Measurements from ENCODE around the gene NOTCH1.

Gene NOTCH1

GRCh38 chr9:136487672-136488071, 58.2 kb downstream of the NOTCH1 start:
- in situ Hi-C loops (cut with HindIII; ENCODE audit: low sequenced_read_pairs): loop anchor here (5.0 kb wide), 2 partner anchors 70 to 155 kb away; no protein-coding TSS in a partner anchor

- in situ Hi-C loops (cut with HindIII; ENCODE audit: low sequenced_read_pairs): loop anchor here (5.0 kb wide), 2 partner anchors 70 to 155 kb away; no protein-coding TSS in a partner anchor
Observed at GRCh38 chr9:136486823-136487620, 58.8 kb downstream of the NOTCH1 start.

- in situ Hi-C loops (cut with HindIII; ENCODE audit: low sequenced_read_pairs): loop anchor here (5.0 kb wide), 2 partner anchors 71 to 156 kb away; no protein-coding TSS in a partner anchor
Observed at GRCh38 chr9:136486131-136486530, 59.7 kb downstream of the NOTCH1 start.

DNA sequence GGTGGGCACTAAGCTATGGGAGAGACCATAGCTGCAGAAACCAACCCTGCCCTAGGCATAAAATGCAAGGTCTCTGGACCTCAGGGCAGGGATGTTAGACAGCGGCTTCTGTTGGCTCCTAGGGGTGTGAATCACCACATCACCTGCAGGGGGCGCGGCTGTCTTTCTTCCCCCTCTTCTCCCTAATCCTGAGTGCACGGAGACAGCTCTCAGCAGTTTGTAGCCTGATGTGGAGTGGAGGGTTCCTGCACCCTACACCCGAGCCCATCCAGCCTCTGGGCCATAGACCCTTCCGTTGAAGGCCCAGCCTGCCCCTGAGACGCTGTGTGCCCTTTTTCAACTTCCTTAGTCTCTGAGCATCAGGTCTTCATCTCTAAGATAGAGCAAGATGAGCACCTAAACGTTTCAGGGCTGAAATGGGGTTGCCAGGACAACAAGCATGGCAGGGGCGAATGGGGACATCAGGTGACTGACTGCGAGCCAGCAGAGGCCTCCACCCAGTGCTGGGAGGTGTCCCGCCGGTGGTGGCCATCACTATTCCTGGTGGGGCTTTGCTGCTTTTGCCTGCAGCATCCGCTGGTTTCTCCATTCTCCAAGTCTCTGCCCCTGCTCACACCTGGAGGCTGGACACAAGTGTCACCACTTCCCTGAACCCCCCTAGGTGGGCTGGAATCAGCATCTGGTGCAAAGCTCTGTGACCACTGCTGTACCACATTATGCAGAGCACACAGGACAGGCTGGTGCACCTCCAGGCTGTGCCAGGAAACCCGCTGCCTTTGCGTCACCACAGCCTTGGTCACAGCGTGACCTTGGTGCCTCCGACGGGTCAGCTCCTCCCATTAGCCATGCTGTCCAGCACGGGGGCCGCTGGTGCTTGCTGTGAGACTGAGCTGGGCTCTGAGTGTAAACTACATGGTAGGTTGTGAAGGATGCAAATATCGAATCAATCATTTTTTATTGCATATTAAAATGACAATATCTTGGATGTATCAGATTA, 60.5 kb downstream of the NOTCH1 start:
- in situ Hi-C loops (cut with HindIII; ENCODE audit: low sequenced_read_pairs): loop anchor here (5.0 kb wide), 2 partner anchors 72 to 157 kb away; no protein-coding TSS in a partner anchor

DNA sequence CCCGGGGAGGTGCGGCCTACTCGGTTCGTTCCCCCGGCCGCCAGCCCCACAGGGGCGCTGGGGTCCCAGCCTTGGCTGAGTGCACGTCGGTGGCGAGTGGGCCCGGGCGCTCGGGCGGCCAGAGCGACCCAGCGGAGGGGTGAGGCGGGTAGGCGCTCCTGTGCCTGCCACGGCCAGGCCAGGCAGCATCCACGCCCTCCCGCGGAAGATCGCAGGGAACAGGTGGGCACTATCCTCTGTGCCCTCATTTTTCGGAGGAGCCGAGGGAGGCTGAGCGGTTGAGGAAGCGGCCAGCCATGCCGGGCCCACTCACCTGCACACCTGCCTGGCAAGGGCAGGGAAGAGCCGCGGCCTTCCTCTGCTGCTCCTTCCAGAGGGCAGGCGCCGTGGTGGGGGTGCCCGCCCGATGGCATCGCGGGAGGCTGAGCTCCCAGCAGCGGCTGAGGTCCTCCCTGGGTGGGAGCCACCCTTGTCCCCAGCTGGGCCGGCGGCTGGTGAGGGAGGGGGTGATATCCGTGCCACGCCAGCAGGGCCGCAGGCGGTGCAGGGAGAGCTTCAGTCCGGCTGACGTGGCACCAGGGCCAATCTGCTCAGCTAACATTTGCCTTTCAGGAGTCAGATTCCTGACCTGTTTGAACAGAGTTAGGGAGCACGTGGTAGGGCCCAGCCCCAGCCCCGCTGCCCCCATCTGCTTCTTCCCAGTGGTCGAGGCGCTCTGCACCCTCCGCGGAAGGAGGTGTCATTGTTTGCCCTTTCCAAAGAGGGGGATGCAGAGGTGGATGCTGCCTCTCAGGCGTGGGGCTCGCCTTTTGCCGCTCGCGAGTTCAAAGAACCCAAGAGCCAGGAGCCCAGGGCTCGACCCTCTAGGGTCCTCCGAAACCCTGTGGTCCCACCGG, 61.4 kb downstream of the NOTCH1 start:
- in situ Hi-C loops (cut with HindIII; ENCODE audit: low sequenced_read_pairs): loop anchor here (5.0 kb wide), 2 partner anchors 73 to 158 kb away; no protein-coding TSS in a partner anchor

- in situ Hi-C loops (cut with HindIII; ENCODE audit: low sequenced_read_pairs): no loop called here
Observed at GRCh38 chr9:136483589-136484152, 62.2 kb downstream of the NOTCH1 start.

- in situ Hi-C loops (cut with HindIII; ENCODE audit: low sequenced_read_pairs): no loop called here
Observed at GRCh38 chr9:136482793-136483588, 62.9 kb downstream of the NOTCH1 start, which contains the start of gene SEC16A. Gene SEC16A (minus strand): TSS chr9:136483040. CDS start chr9:136477615, 5,425 bp downstream.

DNA sequence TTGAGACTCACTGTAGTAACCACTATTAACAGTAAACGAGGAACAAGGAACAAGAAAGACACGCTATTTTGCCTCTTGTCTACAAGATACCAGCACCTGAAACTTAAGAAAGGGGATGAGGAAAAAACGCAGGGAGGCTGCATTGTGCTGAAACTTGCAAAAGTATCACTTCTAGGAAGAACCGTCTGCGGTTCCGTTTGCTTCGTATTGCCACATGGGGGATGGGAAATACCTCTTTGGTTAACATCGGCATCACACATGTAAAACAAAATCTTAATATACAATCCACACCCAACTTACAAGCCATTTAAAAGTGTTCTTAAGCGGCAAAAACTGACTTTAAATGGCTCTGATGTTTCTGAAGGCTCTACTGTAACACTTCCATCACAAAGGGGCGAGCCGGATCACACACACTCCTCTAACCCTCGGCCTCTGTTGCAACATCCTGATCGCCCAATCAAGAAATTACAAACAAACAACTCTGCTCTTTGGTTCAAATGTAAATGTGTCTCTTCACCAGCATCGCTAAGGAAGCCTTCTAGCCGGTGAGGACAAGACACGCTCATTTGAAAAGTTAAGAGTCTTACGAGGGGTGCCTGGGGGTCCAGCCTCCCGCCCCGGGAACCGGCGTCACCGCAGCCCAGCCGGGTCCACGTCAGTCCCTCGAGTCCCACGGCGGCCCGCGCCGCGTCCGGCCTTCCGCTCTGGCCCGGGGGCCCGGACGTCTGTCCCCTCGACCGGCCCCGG, 63.6 kb downstream of the NOTCH1 start:
- in situ Hi-C loops (cut with HindIII; ENCODE audit: low sequenced_read_pairs): no loop called here

GRCh38 chr9:136481558-136481957, 64.3 kb downstream of the NOTCH1 start:
- in situ Hi-C loops (cut with HindIII; ENCODE audit: low sequenced_read_pairs): no loop called here

GRCh38 chr9:136476369-136477150, 69.3 kb downstream of the NOTCH1 start:
- in situ Hi-C loops (cut with HindIII; ENCODE audit: low sequenced_read_pairs): no loop called here

- in situ Hi-C loops (cut with HindIII; ENCODE audit: low sequenced_read_pairs): no loop called here
Observed at GRCh38 chr9:136474974-136475865, 70.6 kb downstream of the NOTCH1 start.

- in situ Hi-C loops (cut with HindIII; ENCODE audit: low sequenced_read_pairs): no loop called here
Observed at GRCh38 chr9:136474021-136474640, 71.7 kb downstream of the NOTCH1 start.

- in situ Hi-C loops (cut with HindIII; ENCODE audit: low sequenced_read_pairs): no loop called here
Observed at GRCh38 chr9:136473354-136473721, 72.5 kb downstream of the NOTCH1 start.

GRCh38 chr9:136472640-136473353, 73.1 kb downstream of the NOTCH1 start:
- in situ Hi-C loops (cut with HindIII; ENCODE audit: low sequenced_read_pairs): no loop called here

- in situ Hi-C loops (cut with HindIII; ENCODE audit: low sequenced_read_pairs): no loop called here
Observed at GRCh38 chr9:136471802-136472487, 73.9 kb downstream of the NOTCH1 start.

Data from DLD1 (cell line).